LNCAP (cell line): ENCODE results near the gene SGK1.

ENCODE experiments used
- CTCF ChIP-seq: fragments of 450-650 bp; IDR thresholded peaks from 2 replicates; pipeline ENCODE4 v1.5.1; 2017; ENCODE audit warnings: mild to moderate bottlenecking

SGK1 gene

GRCh38 chr6:134352786-134353480 is 35.0 kb upstream of the SGK1 start:
- no peak for TF ChIP-seq CTCF

DNA sequence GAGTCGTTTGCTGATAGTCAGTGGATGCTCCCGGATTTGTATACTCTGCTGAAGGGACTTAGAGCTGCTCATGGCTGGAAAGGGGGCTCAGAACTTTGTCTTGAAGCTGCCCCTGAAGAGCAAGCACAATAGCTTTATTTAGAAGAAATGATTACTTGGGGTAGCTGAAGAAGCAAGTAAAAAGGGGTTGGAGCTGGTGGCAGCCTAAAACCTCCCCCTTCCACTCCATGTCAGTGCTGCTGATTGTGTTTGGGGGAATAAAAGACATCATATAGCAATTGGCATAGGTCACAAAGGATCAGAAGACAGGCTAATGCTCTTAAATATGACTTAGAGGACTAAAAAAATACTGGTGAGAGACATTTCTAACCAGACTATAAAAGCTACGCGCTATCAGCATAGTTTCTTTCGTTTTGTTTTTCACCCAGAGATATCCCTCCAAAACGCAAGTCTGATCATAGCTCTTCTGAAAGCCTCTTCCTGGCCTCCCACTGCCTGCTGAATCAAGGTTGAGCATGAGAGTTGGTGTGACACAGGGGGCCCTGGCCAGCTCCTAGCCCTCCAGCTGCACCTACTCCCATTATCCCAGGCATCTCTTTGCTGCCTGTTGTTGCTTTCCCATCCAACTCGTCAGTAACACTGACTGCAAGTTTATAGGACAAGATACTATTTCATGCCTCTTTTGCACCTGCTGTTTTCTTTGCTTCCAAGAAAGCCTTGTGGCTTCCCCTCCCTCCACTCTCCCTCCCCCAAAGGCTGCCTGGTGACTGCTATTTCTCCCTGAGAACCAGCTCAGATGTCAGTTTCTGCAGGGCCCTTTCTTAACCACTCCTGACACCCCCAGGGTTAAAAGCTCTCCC is 33.9 kb upstream of the SGK1 start:
- no peak for TF ChIP-seq CTCF

DNA sequence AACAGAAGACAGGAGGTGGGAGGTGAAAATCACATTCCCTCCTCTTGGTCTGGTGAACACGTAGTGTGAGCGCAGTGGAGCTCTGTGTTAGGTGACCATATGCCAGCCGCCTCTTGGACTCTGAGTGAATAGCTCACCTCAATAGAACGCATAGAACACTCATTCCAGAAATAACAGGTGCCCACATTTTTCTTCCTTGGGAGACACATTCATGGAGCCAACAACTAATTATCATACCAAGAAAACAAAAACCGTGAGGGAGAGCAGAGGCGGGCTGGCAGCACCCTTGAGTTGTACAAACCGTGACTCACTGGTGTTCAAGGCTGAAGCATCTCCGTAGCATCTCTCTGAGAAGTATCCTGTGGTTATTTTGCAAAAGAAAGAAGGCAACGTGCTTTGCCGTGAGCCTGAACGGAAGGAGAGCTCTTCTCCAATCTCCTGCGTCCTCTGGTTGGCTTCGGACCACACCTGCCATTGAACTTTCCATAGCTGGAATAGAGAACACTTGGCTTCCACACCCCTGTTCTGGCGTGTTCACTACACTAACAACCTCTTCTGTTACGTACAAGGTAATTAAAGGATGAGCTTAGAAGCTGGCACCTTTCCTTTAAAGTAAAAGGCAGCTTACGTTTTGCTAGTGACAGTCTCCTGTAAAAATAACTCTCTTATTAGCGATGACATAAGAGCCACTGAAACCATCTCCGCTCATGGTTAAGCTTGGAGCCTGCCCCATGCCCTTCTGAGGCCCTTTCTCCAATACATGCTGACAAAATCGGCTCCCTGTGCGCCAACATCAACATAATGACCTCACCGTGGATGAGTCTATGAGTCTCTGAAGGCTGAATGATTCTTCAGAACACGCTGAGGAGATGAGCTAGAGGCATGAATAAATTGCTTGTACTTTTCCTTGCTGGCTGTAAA is 30.2 kb upstream of the SGK1 start:
- TF ChIP-seq CTCF: no peak

- TF ChIP-seq CTCF: no peak
These were observed 29.1 kb upstream of the SGK1 start for GRCh38 chr6:134346932-134347545.

DNA sequence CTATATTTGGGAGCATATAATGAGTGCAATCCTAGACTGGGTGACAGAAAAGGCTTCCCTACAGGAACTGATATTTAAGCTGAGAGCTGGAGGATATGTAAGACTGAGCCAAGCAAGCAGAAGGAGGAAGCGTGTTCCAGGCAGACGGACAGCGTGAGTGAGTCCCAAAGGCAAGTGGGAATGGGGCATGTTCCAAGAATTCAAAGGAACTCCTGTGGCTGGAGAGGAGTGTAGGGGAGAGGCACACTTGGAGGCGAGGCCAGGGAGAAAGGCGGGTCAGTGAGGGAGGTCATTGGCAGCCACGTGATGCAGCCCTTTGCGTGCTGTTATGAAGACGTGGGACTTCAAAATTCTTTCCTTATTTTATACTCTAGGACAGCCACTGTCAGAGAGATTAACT is 27.9 kb upstream of the SGK1 start:
- TF ChIP-seq CTCF: no peak

DNA sequence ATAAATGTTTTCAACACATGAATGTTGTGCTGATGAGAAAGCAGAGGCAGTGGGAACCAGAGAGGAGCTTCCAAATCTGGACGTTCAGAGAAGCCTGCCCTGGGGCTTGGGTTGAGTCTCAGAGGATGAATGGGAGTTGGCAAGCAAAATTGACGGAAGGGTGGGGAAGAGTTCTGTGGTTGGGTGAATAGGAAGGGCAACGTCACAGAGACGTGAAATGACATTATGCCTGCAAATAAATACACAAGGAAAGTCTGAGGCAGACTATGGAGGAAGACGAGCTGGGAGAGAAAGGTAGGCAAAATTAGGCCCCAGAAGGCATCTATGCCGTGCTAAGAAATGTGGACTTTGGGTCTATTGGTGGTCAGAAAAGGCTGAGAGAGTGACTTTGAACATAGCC is 25.2 kb upstream of the SGK1 start:
- TF ChIP-seq CTCF: no peak
